HepG2 (cell line): ENCODE results near the gene RHOV. TPM values are rescaled to one million over a fixed set of nuclear protein-coding genes. Genes with fewer than 3 reads are reported as not detected.

Experiments used
- ATAC-seq: fragments of 200-7000 bp; cut with Tn5 transposase; 3 replicates; pipeline ENCODE4 v1.9.1; 2020; ENCODE audit warnings: mild to moderate bottlenecking, moderate library complexity
- BruUV-seq: library from RNA; stranded (reverse); fragments of 400-500 nt; replicated peaks from 2 replicates; lab custom pipeline; 2021; lab: Mats Ljungman, UMichigan
- CTCF ChIA-PET: fragments of 300-600 bp; formaldehyde crosslinking; extraction: SDS; loops from one replicate; lab custom pipeline; 2021; ENCODE audit warnings: low total read pairs, inconsistent platforms, low intra/inter-chr PET ratio; lab: Yijun Ruan, JAX
- POLR2A ChIA-PET: fragments of 350-600 bp; sonication (Branson Sonifier 250); formaldehyde crosslinking; loops from one replicate; lab custom pipeline; 2020; ENCODE audit warnings: antibody characterized with exemption, inconsistent platforms; lab: Yijun Ruan, JAX
- DNase-seq: peaks from one replicate; pipeline ENCODE4 v3.0.0-alpha.2; 2015; ENCODE audit warnings: low spot score
- FAIRE-seq: peaks from 3 replicates; lab custom pipeline; 2011; peaks lifted over from hg19 to GRCh38; lab: Jason Lieb, UNC
- H2AFZ ChIP-seq: one replicate; pipeline ENCODE4 v1.6.1; 2011; ENCODE audit warnings: low read length, inconsistent platforms
- H3K27ac ChIP-seq: fragments of 300-600 bp; 3 replicates; pipeline ENCODE4 v1.8.0; 2011; ENCODE audit warnings: mixed run types, mild to moderate bottlenecking, mixed read lengths, low read length, inconsistent platforms; ENCODE audit not compliant: insufficient read depth; ENCODE audit errors: extremely low read length
- H3K27me3 ChIP-seq, 2 experiments: fragments of 200-600 bp in 1 of 2; 2 replicates in 1 of 2; 3 replicates in 1 of 2; pipeline versions ENCODE4 v1.6.0 to v1.8.0; 2011; ENCODE audit warnings: low read length in 2 of 2, mild to moderate bottlenecking in 2 of 2, moderate library complexity in 2 of 2, inconsistent platforms in 1 of 2; ENCODE audit not compliant: insufficient read depth in 2 of 2, control insufficient read depth in 1 of 2
- H3K36me3 ChIP-seq, 2 experiments: fragments of 200-600 bp in 1 of 2; replicated peaks in 1 of 2; 2 replicates in 1 of 2; 3 replicates in 1 of 2; pipeline versions ENCODE4 v1.5.1 to v1.8.0; 2011; ENCODE audit warnings: low read length in 2 of 2, inconsistent platforms in 1 of 2; ENCODE audit not compliant: insufficient read depth in 2 of 2, control insufficient read depth in 1 of 2
- H3K4me1 ChIP-seq: 2 replicates; pipeline ENCODE4 v1.5.1; 2012; ENCODE audit warnings: low read length, inconsistent platforms; ENCODE audit not compliant: insufficient read depth
- H3K4me2 ChIP-seq: 2 replicates; pipeline ENCODE4 v1.6.0; 2011; ENCODE audit warnings: low read depth, low read length, inconsistent platforms
- H3K4me3 ChIP-seq, 3 experiments: fragments of 200-600 bp in 1 of 3; sonication (generic), shearing (Covaris generic) in 1 of 3; replicated peaks in 1 of 3; 2 replicates each; pipeline ENCODE4 v1.5.1; 2011 to 2016; ENCODE audit warnings: low read length in 3 of 3, inconsistent platforms in 2 of 3, low read depth in 2 of 3, mild to moderate bottlenecking in 2 of 3, control low read depth in 1 of 3, mixed read lengths in 1 of 3; ENCODE audit not compliant: insufficient read depth in 1 of 3
- H3K79me2 ChIP-seq: one replicate; pipeline ENCODE4 v1.6.1; 2011; ENCODE audit warnings: low read length, inconsistent platforms; ENCODE audit not compliant: insufficient read depth
- H3K9ac ChIP-seq: 2 replicates; pipeline ENCODE4 v1.6.0; 2011; ENCODE audit warnings: mild to moderate bottlenecking, low read depth, low read length, inconsistent platforms; ENCODE audit not compliant: insufficient read depth
- H3K9me3 ChIP-seq: 2 replicates; pipeline ENCODE4 v1.5.1; 2012; ENCODE audit warnings: mild to moderate bottlenecking, low read length
- H4K20me1 ChIP-seq: 2 replicates; pipeline ENCODE4 v1.6.0; 2011; ENCODE audit warnings: inconsistent platforms, mild to moderate bottlenecking, low read length, moderate library complexity; ENCODE audit not compliant: insufficient read depth
- HOXA7 ChIP-seq: sonication (generic); formaldehyde crosslinking; IDR thresholded peaks from 2 replicates; pipeline ENCODE4 v1.8.1; 2022; ENCODE audit warnings: mild to moderate bottlenecking, missing genetic modification reagents, moderate library complexity
- KDM3A ChIP-seq: IDR thresholded peaks from 2 replicates; pipeline ENCODE4 v1.6.1; 2018; ENCODE audit warnings: low read depth, missing compliant biosample characterization
- MED13 ChIP-seq: sonication (generic); formaldehyde crosslinking; IDR thresholded peaks from 2 replicates; pipeline ENCODE4 v1.5.0; 2020; ENCODE audit warnings: missing genetic modification reagents
- MIXL1 ChIP-seq: IDR thresholded peaks from 2 replicates; pipeline ENCODE4 v1.6.1; 2016
- MYC ChIP-seq: sonication (generic); formaldehyde crosslinking; IDR thresholded peaks from 2 replicates; pipeline ENCODE4 v1.9.0; 2021; ENCODE audit warnings: missing genetic modification reagents, borderline replicate concordance
- RXRB ChIP-seq: IDR thresholded peaks from 2 replicates; pipeline ENCODE4 v1.6.1; 2016; ENCODE audit warnings: borderline replicate concordance, missing genetic modification reagents, missing compliant biosample characterization
- SSRP1 ChIP-seq: IDR thresholded peaks from 2 replicates; pipeline ENCODE4 v1.6.1; 2016; ENCODE audit warnings: control low read depth
- THAP11 ChIP-seq: IDR thresholded peaks from 2 replicates; pipeline ENCODE4 v1.6.1; 2016; ENCODE audit warnings: missing biosample characterization, missing genetic modification reagents
- ZNF407 ChIP-seq: sonication (generic); formaldehyde crosslinking; IDR thresholded peaks from one replicate; pipeline ENCODE4 v1.5.1; 2020; ENCODE audit warnings: mild to moderate bottlenecking, missing genetic modification reagents; ENCODE audit errors: not compliant biosample characterization
- ZNF781 ChIP-seq: sonication (generic); formaldehyde crosslinking; IDR thresholded peaks from 2 replicates; pipeline ENCODE4 v1.5.1; 2020; ENCODE audit warnings: borderline replicate concordance, mild to moderate bottlenecking, missing genetic modification reagents; ENCODE audit errors: not compliant biosample characterization
- whole genome bisulfite sequencing: methylation state at CpG from one replicate; pipeline ENCODE4 v1.1.6; 2017; ENCODE audit warnings: low lambda C conversion rate; 5-methylcytosine and 5-hydroxymethylcytosine counted together
- in situ Hi-C: cut with HindIII; loops from 2 replicates; pipeline ENCODE4 v1.10.0; 2017; ENCODE audit warnings: low pct_unique_long_range_greater_than_20kb; ENCODE audit not compliant: extremely low pct_ligation_motif_present
- intact Hi-C: fragments of 100-400 bp; cut with micrococcal nuclease; formaldehyde crosslinking; loops from one replicate; pipeline ENCODE4 v1.10.0; 2022; ENCODE audit not compliant: unreplicated experiment
- polyA plus RNA-seq, 8 experiments: library from polyadenylated mRNA; depleted of rRNA in 3 of 8; stranded (reverse) in 7 of 8; unstranded in 1 of 8; fragments of >200 nt; fragmentation: Illumina TruSeq in 4 of 8; extraction: Trizol in 4 of 8; gene quantifications; 2 replicates each; pipeline versions ENCODE4 v1.2.1 to v1.2.3, GENCODE V29; 2011 to 2016; ENCODE audit warnings: low read depth in 4 of 8, missing spikeins in 1 of 8, mixed read lengths in 1 of 8; ENCODE audit not compliant: insufficient read depth in 1 of 8
- total RNA-seq, 5 experiments: library from RNA; depleted of rRNA; stranded (reverse); fragments of >200 nt; fragmentation: Illumina TruSeq; extraction: Trizol; gene quantifications; 2 replicates each; pipeline ENCODE4 v1.2.3, GENCODE V29; 2016; ENCODE audit warnings: low read depth in 1 of 5
- TF ChIP-seq, protein P1 (sequence below): sonication (generic); formaldehyde crosslinking; IDR thresholded peaks from 2 replicates; pipeline ENCODE4 v1.9.0; 2021; ENCODE audit warnings: missing genetic modification reagents, mild to moderate bottlenecking, borderline replicate concordance
- TF ChIP-seq, protein P2 (sequence below): IDR thresholded peaks from 2 replicates; pipeline ENCODE4 v1.6.1; 2016

Gene RHOV
- total and polyA plus RNA-seq, 2 of the 13 experiments (the other 11 are each of a cell fraction or from before 2014, with no cell fraction given): 0.17 to 0.18 TPM

DNA sequence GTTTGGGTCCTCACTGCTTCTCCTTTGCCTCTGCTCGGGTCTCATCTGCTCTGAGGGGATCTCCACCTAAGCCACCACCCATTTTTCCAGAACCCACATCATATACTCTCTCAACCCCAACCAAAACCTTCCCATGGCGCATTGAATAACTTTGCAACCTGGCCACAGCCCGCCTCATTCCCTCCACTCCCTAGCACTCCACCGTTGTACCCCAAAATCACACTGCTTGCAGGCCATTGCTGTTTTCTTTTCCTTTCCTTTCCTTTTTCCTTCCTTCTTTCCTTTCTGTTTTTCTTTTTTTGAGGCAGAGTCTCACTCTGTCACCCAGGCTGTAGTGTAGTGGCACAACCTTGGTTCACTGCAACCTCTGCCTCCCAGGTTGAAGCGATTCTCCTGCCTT is 17.1 kb upstream of the RHOV start:
- no peak for FAIRE-seq
- H3K27me3 ChIP-seq: no peaks in the 10 kb centered on the region; a peak in 1 of 5 replicates
- H3K9me3 ChIP-seq: no peaks in the 10 kb centered on the region
- DNase-seq: no peak
- CTCF ChIA-PET: interaction anchor here (5.3 kb wide), 1 partner anchor 33 kb away, joined by 80 read pairs; no protein-coding TSS in a partner anchor
- no TSS peak for BruUV-seq
- no peak overlapping the region for H3K9ac ChIP-seq
- H3K4me3 ChIP-seq: no peak overlapping the region
- 47% methylated on average over 5 of the region's 5 CpGs for WGBS
- in situ Hi-C loops (loop anchor here (5.0 to 10.0 kb wide), 3 partner anchors 34 to 306 kb away; partner anchors contain the start of gene RAD51), intact Hi-C loops (loop anchor here (5.0 kb wide), 2 partner anchors 144 to 189 kb away; no protein-coding TSS in a partner anchor)
- H3K36me3 ChIP-seq: peaks cover 3 to 5% of the 10 kb centered on the region in 2 experiments; a peak in 4 of 5 replicates
- POLR2A ChIA-PET: interaction anchor here (1.2 kb wide), 1 partner anchor 32 kb away, joined by 4 read pairs; no protein-coding TSS in a partner anchor
- no peak overlapping the region for H3K4me2 ChIP-seq
- no peak for ATAC-seq
- H3K4me1 ChIP-seq: peaks cover 35% of the 10 kb centered on the region
- TF ChIP-seq MED13 (no peak), ZNF781 (CRISPR knock-in tag) (no peak), MIXL1 (CRISPR knock-in tag) (no peak), THAP11 (CRISPR knock-in tag) (no peak), KDM3A (CRISPR knock-in tag) (no peak), HOXA7 (CRISPR knock-in tag) (no peak), ZNF407 (CRISPR knock-in tag) (no peak), SSRP1 (CRISPR knock-in tag) (no peak), MYC (no peak), RXRB (CRISPR knock-in tag) (no peak)
- TF ChIP-seq, protein P1, sequence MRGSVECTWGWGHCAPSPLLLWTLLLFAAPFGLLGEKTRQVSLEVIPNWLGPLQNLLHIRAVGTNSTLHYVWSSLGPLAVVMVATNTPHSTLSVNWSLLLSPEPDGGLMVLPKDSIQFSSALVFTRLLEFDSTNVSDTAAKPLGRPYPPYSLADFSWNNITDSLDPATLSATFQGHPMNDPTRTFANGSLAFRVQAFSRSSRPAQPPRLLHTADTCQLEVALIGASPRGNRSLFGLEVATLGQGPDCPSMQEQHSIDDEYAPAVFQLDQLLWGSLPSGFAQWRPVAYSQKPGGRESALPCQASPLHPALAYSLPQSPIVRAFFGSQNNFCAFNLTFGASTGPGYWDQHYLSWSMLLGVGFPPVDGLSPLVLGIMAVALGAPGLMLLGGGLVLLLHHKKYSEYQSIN: no peak
- TF ChIP-seq, protein P2, sequence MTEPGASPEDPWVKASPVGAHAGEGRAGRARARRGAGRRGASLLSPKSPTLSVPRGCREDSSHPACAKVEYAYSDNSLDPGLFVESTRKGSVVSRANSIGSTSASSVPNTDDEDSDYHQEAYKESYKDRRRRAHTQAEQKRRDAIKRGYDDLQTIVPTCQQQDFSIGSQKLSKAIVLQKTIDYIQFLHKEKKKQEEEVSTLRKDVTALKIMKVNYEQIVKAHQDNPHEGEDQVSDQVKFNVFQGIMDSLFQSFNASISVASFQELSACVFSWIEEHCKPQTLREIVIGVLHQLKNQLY (CRISPR knock-in tag): no peak
- H4K20me1 ChIP-seq: no peaks in the 10 kb centered on the region
- H2AFZ ChIP-seq: no peak overlapping the region
- H3K79me2 ChIP-seq: peaks cover 17% of the 10 kb centered on the region
- no peak overlapping the region for H3K27ac ChIP-seq
